Testis (tissue), 3 donors: ENCODE data around the gene LMTK3. TPM values are rescaled to one million over a fixed set of nuclear protein-coding genes. Genes with fewer than 3 reads are reported as not detected.

Experiments
- DNase-seq: peaks from one replicate; pipeline ENCODE4 v3.0.0-alpha.2; 2019
- H3K27ac ChIP-seq, 2 donors: fragments of 200-600 bp; sonication (generic); one replicate each; pipeline ENCODE4 v1.5.1; 2019
- H3K27me3 ChIP-seq: fragments of 200-600 bp; sonication (generic); one replicate; pipeline ENCODE4 v1.5.1; 2019
- H3K36me3 ChIP-seq: fragments of 200-600 bp; sonication (generic); one replicate; pipeline ENCODE4 v1.5.1; 2017; ENCODE audit warnings: low read depth; ENCODE audit errors: missing control alignments
- H3K4me1 ChIP-seq: fragments of 200-600 bp; sonication (generic); one replicate; pipeline ENCODE4 v1.5.1; 2019
- H3K4me3 ChIP-seq, 2 donors: fragments of 200-600 bp; sonication (generic); one replicate each; pipeline ENCODE4 v1.5.1; 2017 to 2019
- H3K9me3 ChIP-seq: fragments of 200-600 bp; sonication (generic); one replicate; pipeline ENCODE4 v1.5.1; 2017
- POLR2A ChIP-seq: fragments of 450-650 bp; IDR thresholded peaks from one replicate; pipeline ENCODE4 v1.6.1; 2017; ENCODE audit warnings: antibody characterized with exemption, mild to moderate bottlenecking, moderate library complexity
- WGBS, 2 donors: methylation state at CpG; one replicate each; pipeline ENCODE4 v1.1.5; 2018; 5-methylcytosine and 5-hydroxymethylcytosine counted together
- intact Hi-C: fragments of 100-400 bp; cut with DNase I; formaldehyde crosslinking; loops from one replicate; pipeline ENCODE4 v1.15.1; 2023; ENCODE audit warnings: low total_unique reads
- polyA plus RNA-seq: library from polyadenylated mRNA; stranded (reverse); fragments of 350-450 nt; fragmentation: Illumina TruSeq; extraction: RNeasy Lipid Tissue Mini Kit (QIAGEN cat#74804); gene quantifications from one replicate; pipeline ENCODE4 v1.2.3, GENCODE V29; 2014; ENCODE audit warnings: low read depth, low replicate concordance; ENCODE audit not compliant: insufficient read depth
- total RNA-seq, 2 donors: library from RNA; depleted of rRNA; stranded (reverse); fragments of >200 nt; gene quantifications; one replicate each; pipeline ENCODE4 v1.2.3, GENCODE V29; 2016
- TF ChIP-seq, protein P1 (sequence below), 3 experiments: fragments of 450-650 bp in 2 of 3; fragments of 200-600 bp in 1 of 3; sonication (generic) in 1 of 3; IDR thresholded peaks; one replicate each; pipeline ENCODE4 v1.5.1; 2016 to 2019; ENCODE audit warnings: antibody characterized with exemption in 3 of 3, mild to moderate bottlenecking in 2 of 3, moderate library complexity in 1 of 3

Gene LMTK3
- total and polyA plus RNA-seq, 3 donors from 2014 or later = 0.62 to 1.7 (median 0.96) TPM

DNA sequence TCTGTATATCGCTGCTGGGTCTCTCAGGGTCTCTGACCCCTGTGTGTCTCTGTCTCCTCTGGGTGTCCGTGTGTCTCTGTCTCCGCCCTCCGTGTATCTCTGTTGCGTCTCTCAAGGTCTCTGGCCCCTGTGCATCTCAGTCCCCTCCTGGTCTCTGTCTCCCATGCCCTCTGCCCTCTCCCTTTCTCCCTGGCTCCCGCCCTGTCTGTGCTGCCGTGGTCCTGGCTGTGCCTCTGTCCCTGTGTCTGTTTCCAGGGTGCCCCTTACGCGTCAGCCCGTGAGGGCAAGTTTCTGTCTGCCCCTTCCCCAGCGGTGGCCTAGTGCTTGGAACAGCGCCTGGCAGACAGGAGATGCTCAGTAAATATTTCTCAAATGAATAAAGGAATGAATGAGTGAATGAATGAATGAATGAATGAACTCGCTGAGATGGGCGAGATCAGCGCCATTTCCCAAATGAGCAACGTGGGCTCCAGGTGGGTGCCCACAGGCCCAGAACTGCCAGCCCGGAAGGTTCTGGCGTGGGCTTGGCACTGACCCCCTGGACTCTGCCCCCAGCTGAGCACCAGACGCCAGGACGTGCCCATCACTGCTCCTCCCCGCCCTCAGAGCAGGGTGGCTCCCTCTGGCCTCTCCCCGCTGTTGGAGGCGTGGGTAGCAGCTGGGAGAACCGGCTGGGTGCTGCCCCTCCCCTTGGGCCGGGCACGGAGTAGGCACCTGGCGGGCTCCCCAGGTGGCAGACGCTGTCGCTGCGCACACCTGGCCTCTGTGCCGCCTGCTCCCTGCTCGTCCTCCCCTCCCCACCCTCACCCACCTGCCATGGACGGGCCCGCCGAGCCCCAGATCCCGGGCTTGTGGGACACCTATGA, 40.0 kb upstream of the LMTK3 start, which contains the start of gene SULT2B1:
Gene SULT2B1 (plus strand): TSS at position 736 of the 866 bp plus-strand sequence. CDS start 81 bp downstream, at position 817.
- intact Hi-C loops = no loop called here
- Histone ChIP-seq H3K4me1 (peaks cover 4% of the 10 kb centered on the region), H3K4me3 (no peak within 1 kb of the TSS), H3K9me3 (no peaks in the 10 kb centered on the region), H3K36me3 (no peaks in the 10 kb centered on the region), H3K27me3 (no peaks in the 10 kb centered on the region), H3K27ac (no peak within 1 kb of the TSS)
- TF ChIP-seq POLR2A = no peak
- TF ChIP-seq, protein P1, sequence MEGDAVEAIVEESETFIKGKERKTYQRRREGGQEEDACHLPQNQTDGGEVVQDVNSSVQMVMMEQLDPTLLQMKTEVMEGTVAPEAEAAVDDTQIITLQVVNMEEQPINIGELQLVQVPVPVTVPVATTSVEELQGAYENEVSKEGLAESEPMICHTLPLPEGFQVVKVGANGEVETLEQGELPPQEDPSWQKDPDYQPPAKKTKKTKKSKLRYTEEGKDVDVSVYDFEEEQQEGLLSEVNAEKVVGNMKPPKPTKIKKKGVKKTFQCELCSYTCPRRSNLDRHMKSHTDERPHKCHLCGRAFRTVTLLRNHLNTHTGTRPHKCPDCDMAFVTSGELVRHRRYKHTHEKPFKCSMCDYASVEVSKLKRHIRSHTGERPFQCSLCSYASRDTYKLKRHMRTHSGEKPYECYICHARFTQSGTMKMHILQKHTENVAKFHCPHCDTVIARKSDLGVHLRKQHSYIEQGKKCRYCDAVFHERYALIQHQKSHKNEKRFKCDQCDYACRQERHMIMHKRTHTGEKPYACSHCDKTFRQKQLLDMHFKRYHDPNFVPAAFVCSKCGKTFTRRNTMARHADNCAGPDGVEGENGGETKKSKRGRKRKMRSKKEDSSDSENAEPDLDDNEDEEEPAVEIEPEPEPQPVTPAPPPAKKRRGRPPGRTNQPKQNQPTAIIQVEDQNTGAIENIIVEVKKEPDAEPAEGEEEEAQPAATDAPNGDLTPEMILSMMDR (IDR thresholded peaks at IDR 0.05) = no peak
- WGBS, 2 donors = 71 to 73% methylated on average over 27 to 30 of the region's 36 CpGs
- no peak for DNase-seq

DNA sequence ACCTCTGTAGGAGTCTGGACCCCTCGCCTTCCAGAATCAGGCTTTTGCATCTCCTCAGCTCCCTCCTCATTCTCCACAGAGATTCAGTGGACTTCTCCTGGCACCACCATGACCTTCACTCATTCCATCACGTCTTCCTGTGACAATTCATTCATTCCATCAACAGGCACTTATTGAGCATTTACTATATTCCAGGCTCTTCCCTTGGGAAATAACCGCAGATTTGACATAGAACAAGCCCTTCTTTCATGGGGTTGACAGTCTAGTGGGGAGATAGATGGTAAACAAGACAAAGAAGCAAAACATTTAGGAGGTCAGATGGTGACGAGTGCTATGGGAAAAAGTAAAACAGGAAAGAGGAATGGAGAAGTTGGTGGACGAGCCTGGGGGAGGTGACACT, 37.7 kb upstream of the LMTK3 start:
- Histone ChIP-seq H3K27ac (no peak overlapping the region), H3K4me1 (peaks cover 4% of the 10 kb centered on the region), H3K27me3 (no peaks in the 10 kb centered on the region), H3K9me3 (no peaks in the 10 kb centered on the region), H3K36me3 (no peaks in the 10 kb centered on the region), H3K4me3 (no peak overlapping the region)
- no peak for DNase-seq
- intact Hi-C loops = no loop called here
- no peak for TF ChIP-seq POLR2A
- TF ChIP-seq, protein P1 (IDR thresholded peaks at IDR 0.05) = no peak
- 81 to 87% methylated on average over 5 of the region's 5 CpGs for WGBS, 2 donors

GRCh38 chr19:48548253-48548911, 36.7 kb upstream of the LMTK3 start:
- WGBS, 2 donors = 79 to 96% methylated on average over 1 of the region's 1 CpG
- TF ChIP-seq, protein P1 (IDR thresholded peaks at IDR 0.05) = no peak
- no peak for TF ChIP-seq POLR2A
- no peak overlapping the region for H3K27ac ChIP-seq

GRCh38 chr19:48547722-48548121, 36.1 kb upstream of the LMTK3 start:
- H3K27me3 ChIP-seq = no peaks in the 10 kb centered on the region

More at GRCh38 chr19:48548253-48548911, 36.7 kb upstream of the LMTK3 start:
- intact Hi-C loops = no loop called here
- no peaks in the 10 kb centered on the region for H3K27me3 ChIP-seq
- DNase-seq = no peak
- no peaks in the 10 kb centered on the region for H3K36me3 ChIP-seq
- no peaks in the 10 kb centered on the region for H3K4me1 ChIP-seq
- H3K4me3 ChIP-seq = no peak overlapping the region
- H3K9me3 ChIP-seq = no peaks in the 10 kb centered on the region

More at GRCh38 chr19:48547722-48548121, 36.1 kb upstream of the LMTK3 start:
- Histone ChIP-seq H3K27ac (no peak overlapping the region), H3K9me3 (no peaks in the 10 kb centered on the region), H3K4me3 (no peak overlapping the region), H3K4me1 (no peaks in the 10 kb centered on the region), H3K36me3 (no peaks in the 10 kb centered on the region)
- 85 to 87% methylated on average over 1 of the region's 1 CpG for WGBS, 2 donors
- DNase-seq = no peak
- intact Hi-C loops = no loop called here
- no peak for TF ChIP-seq POLR2A
- TF ChIP-seq, protein P1 (IDR thresholded peaks at IDR 0.05) = no peak
